GM12891 (cell line): ENCODE results near the gene PACS2.

Experiments
- DNase-seq: peaks from one replicate; pipeline ENCODE4 v3.0.0; 2011; ENCODE audit warnings: low spot score; ENCODE audit not compliant: insufficient read length
- FAIRE-seq: peaks from 2 replicates; lab custom pipeline; 2011; peaks lifted over from hg19 to GRCh38; lab: Jason Lieb, UNC
- PAX5 ChIP-seq: IDR thresholded peaks from 2 replicates; pipeline ENCODE4 v1.6.1; 2011; ENCODE audit warnings: low read length, moderate library complexity, mild to moderate bottlenecking; ENCODE audit not compliant: insufficient read depth, severe bottlenecking
- POLR2A ChIP-seq: IDR thresholded peaks from 2 replicates; pipeline ENCODE4 v1.6.1; 2011; ENCODE audit warnings: low read depth, low read length, control low read depth
- POLR2AphosphoS5 ChIP-seq: IDR thresholded peaks from 2 replicates; pipeline ENCODE4 v1.6.1; 2011; ENCODE audit warnings: low read depth, low read length, control low read depth
- POU2F2 ChIP-seq: IDR thresholded peaks from 2 replicates; pipeline ENCODE4 v1.6.1; 2011; ENCODE audit warnings: low read depth, mild to moderate bottlenecking, control low read depth, low read length, moderate library complexity
- SPI1 ChIP-seq: IDR thresholded peaks from 2 replicates; pipeline ENCODE4 v1.6.1; 2011; ENCODE audit warnings: low read depth, low read length, control low read depth
- TAF1 ChIP-seq: IDR thresholded peaks from 2 replicates; pipeline ENCODE4 v1.6.1; 2011; ENCODE audit warnings: low read depth, low read length, control low read depth

PACS2 gene

GRCh38 chr14:105398044-105398725 lies 83.6 kb downstream of the PACS2 start, which contains the start of gene TEX22:
TSS of gene TEX22 (plus strand) at chr14:105398538. CDS start at chr14:105399341, 803 bp downstream.
- peak; percentile 97 for DNase-seq
- FAIRE-seq: peak; percentile 99
- TF ChIP-seq POLR2A (peak; percentile 74), POLR2AphosphoS5 (peak; percentile 72; the same call in 1 of the 2 replicates), SPI1 (0 out of 2 replicates have a peak, but pooled peaks have one; percentile 28), TAF1 (no peak), POU2F2 (peak; percentile 52; the same call in 1 of the 2 replicates), PAX5 (no peak)

GRCh38 chr14:105398726-105399465 lies 84.3 kb downstream of the PACS2 start:
- peak; percentile 78 for DNase-seq
- FAIRE-seq: no peak
- no peak for TF ChIP-seq POU2F2
- no peak for TF ChIP-seq PAX5
- TF ChIP-seq SPI1: no peak
- TF ChIP-seq POLR2A: no peak
- no peak for TF ChIP-seq TAF1

GRCh38 chr14:105399466-105399775 lies 84.9 kb downstream of the PACS2 start:
- TF ChIP-seq POLR2A: no peak
- no peak for TF ChIP-seq PAX5
- TF ChIP-seq SPI1: no peak
- no peak for TF ChIP-seq TAF1
- TF ChIP-seq POU2F2: no peak
- no peak for TF ChIP-seq POLR2AphosphoS5
- DNase-seq: no peak
- FAIRE-seq: no peak

- TF ChIP-seq POLR2A: no peak
- TF ChIP-seq SPI1: no peak
- TF ChIP-seq PAX5: no peak
- no peak for TF ChIP-seq TAF1
- TF ChIP-seq POLR2AphosphoS5: no peak
- TF ChIP-seq POU2F2: no peak
- FAIRE-seq: no peak
- DNase-seq: no peak
Observed at GRCh38 chr14:105400016-105400415, 85.5 kb downstream of the PACS2 start.

- TF ChIP-seq POU2F2: no peak
- no peak for TF ChIP-seq SPI1
- TF ChIP-seq POLR2AphosphoS5: no peak
- no peak for TF ChIP-seq TAF1
- no peak for TF ChIP-seq PAX5
- no peak for TF ChIP-seq POLR2A
- no peak for FAIRE-seq
- no peak for DNase-seq
Observed at GRCh38 chr14:105401699-105402098, 87.2 kb downstream of the PACS2 start.

- TF ChIP-seq POU2F2 (no peak), PAX5 (no peak), TAF1 (no peak), POLR2AphosphoS5 (no peak), SPI1 (no peak), POLR2A (no peak)
- no peak for FAIRE-seq
- no peak for DNase-seq
Observed at GRCh38 chr14:105408592-105408991, 94.0 kb downstream of the PACS2 start.

- FAIRE-seq: no peak
- TF ChIP-seq POU2F2: no peak
- TF ChIP-seq PAX5: no peak
- no peak for TF ChIP-seq SPI1
- no peak for TF ChIP-seq TAF1
- TF ChIP-seq POLR2AphosphoS5: no peak
- TF ChIP-seq POLR2A: no peak
- no peak for DNase-seq
Observed at GRCh38 chr14:105409364-105409763, 94.8 kb downstream of the PACS2 start.

GRCh38 chr14:105410642-105411016 lies 96.1 kb downstream of the PACS2 start:
- DNase-seq (no peak), FAIRE-seq (no peak)

GRCh38 chr14:105411017-105411941 lies 96.7 kb downstream of the PACS2 start:
- FAIRE-seq: no peak
- no peak for TF ChIP-seq SPI1
- TF ChIP-seq POLR2AphosphoS5: no peak
- TF ChIP-seq POU2F2: no peak
- no peak for TF ChIP-seq POLR2A
- TF ChIP-seq PAX5: no peak
- no peak for TF ChIP-seq TAF1
- DNase-seq: no peak

More at GRCh38 chr14:105410642-105411016, 96.1 kb downstream of the PACS2 start:
- no peak for TF ChIP-seq POLR2AphosphoS5
- no peak for TF ChIP-seq POU2F2
- TF ChIP-seq POLR2A: no peak
- TF ChIP-seq PAX5: no peak
- no peak for TF ChIP-seq SPI1
- no peak for TF ChIP-seq TAF1
